GM19372 (cell line): Measurements from ENCODE around the gene LYSMD3.

Experiments used
- ATAC-seq: cut with Tn5 transposase; IDR thresholded peaks from one replicate; pipeline ENCODE4 v1.9.1; 2021; ENCODE audit warnings: mild to moderate bottlenecking, low read depth, moderate library complexity; ENCODE audit not compliant: unreplicated experiment

LYSMD3 gene

DNA sequence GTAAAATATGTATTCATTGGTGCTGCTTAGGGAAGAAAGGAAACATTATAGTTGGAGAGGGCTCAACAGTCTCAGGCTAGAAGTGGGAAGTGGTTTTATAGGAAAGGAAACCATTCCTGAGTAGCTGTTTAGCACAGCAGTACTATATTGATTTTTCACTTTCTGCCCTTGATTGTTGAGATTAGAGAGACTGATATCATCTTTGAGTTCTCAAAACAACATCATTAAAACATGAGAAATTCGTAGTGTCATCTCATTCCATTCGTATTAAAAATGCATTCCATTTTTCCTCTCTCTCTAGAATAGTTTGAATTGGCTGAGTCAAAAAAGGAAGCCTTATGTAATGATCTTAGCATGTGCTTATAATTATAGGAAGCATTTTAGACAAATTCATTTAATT lies 40.6 kb downstream of the LYSMD3 start:
- ATAC-seq = no peak

DNA sequence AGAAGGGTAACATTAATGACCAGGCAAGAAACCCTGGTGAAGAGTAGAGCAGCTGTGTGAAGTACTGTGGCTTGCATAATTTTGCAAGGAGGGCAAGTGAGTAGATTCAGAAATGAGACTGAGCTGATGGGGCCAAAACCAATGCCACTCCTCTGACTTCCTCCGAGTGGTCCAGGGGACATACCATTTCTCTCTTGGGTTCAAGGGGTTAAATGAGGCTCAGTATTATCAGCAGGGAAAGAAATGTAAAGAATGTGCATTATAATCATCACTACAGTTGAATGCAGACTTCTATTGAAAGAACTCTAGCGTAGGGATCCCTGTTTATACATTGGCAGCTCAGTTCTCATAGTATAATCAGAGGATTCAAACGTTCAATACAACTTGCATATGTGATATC lies 44.8 kb downstream of the LYSMD3 start:
- ATAC-seq = no peak

DNA sequence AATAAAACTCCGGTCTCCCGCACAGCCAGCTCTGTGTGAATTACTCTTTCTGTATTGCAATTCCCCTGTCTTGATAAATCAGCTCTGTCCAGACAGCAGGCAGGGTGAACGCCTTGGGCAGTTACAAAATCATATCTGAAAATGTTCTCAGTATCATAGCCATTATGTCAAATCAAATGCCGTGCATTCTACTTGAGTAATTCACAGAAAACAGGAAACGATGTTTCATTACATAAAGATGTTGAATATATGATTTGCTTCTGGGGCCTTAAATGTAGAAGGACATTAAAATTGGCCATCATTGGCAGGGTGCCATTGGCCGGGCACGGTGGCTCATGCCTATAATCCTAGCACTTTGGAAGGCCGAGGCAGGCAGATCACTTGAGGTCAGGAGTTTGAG lies 46.2 kb downstream of the LYSMD3 start:
- ATAC-seq = no peak

DNA sequence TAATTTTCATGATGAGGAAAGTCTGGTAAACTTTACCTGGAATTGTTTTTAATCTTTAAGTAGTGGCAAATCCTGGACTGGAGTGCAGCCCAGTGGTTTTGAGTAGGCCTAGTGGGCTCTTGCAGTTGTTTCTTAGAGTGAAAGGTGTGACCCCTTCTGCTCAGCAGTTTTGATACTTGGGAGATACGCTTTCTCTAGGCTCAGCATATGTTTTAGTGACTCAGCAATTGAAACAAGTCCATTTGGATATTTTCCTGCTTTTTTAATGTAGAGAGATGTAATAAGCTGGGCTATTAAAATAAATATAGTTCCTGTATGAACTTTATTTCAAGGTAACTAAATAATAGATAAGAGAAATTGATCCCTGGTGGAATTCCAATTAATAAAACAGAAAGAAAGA lies 48.7 kb downstream of the LYSMD3 start:
- no peak for ATAC-seq

DNA sequence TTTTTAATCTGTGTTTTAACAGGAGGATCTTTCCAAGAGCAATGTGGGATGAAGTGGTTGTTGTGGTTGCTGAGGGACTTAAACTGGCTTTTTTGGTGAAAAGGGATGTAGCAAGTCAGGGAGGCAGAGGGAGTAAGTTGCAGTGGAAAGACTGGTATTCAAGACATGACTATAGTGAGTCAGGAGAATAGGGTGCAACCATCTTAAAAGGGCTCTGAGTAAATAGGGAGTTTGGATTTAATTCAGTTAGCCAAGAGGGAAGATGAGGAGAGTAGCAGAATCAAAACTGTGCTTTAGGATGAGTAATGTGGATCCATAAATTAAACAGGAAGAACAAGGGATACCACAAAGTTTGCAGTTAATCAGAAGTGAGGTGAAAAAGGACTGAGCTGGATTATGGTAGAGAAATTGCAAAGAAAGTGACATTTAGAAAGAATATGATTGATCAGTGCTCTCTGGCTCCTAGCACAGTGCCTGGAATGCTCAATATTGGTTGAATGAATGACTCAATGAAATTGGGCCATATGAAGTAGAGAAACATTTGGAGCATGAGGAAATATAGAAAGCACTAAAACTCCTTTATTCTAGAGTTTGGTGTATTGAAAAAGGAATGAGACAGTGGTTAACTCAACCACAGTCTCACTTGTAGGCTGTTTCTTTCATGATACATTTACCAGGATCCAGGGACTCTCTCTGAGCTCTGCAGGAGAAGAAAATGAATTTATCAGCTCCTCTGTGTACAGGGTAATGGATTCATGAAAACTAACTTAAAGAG lies 49.6 kb downstream of the LYSMD3 start:
- ATAC-seq = no peak

DNA sequence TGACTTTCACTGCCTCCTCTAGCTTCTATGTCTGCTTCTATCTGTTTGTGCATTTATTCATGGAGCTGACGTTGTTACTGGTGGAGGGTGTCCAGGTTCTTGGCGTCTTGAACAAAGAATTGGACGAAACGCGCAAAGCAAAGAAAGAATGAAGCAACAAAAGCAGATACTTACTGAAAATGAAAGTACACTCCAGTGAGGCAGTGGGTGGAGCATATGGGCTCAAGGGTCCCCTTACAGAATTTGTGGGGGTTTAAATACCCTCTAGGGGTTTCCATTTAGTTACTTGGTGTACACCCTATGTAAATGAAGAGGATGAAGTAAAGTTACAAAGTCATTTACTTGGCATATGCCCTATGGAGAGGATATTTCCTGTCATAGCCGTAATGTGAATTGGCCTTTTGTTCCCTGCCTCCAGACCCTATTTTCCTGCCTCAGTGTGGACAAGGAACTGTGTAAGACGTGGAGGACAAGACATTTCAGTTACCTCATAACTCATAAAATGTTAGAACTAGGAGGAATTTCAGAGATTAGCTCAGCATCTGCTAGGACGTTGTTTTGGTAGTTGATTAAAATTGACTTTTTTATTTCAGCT lies 51.7 kb downstream of the LYSMD3 start:
- no peak for ATAC-seq

DNA sequence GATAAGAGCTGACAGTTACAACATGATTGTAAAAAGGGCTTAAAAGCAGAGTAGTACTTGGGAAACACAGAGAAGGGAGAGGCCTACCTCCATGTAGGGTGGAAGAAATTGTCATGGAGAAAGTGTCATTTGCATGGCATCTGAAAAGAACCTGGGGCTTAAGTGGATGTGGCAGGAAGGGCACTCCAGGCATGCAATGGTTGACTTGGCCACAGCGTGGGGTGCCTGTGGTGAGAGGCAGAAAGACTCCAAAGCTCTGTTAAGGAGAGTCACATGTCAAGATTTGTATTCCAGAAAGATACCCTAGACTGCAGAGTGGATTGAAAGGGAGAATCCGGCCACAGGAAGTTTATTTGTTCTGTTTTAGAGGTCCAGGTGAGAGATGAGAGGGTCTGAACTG lies 52.3 kb downstream of the LYSMD3 start:
- no peak for ATAC-seq

DNA sequence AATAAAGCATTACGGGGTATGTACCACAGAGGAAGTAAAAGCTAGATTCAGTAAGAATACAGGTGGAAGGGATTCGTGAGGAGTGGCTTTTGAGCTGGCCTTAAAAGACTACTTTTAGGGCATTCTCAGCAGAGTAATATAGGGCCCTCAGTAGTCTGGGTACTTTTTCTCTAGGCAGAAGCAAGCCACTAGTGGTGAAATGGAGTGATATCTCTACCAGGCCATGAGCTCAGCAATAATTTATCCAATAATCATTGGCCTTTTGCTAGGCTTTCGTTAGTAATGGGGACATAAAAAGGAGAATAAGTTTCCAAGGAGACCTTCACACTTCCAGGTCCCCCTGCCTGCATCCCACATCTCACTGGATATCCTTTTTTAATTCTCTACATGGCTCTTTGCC lies 53.0 kb downstream of the LYSMD3 start:
- ATAC-seq = no peak

DNA sequence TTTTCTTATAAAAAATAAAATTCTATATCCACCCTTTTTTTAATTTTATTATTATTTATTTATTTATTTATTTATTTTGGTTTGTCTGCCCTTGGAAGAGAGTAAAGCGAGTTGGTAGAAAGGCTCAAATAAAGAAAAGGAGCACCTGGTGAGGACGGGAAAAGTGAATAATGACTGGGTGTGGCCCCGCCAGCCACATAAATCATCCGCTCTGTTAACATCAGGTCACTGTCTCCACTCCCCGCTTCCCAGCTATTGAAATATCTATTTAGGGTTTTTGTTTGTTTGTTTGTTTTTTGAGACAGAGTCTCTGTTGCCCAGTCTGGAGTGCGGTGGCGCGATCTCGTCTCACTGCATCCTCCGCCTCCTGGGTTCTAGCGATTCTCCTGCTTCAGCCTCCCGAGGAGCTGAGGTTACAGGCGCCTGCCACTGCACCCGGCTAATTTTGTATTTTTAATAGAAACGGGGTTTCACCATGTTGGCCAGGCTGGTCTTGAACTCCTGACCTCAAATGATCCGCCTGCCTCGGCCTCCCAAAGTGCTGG lies 53.9 kb downstream of the LYSMD3 start:
- no peak for ATAC-seq

DNA sequence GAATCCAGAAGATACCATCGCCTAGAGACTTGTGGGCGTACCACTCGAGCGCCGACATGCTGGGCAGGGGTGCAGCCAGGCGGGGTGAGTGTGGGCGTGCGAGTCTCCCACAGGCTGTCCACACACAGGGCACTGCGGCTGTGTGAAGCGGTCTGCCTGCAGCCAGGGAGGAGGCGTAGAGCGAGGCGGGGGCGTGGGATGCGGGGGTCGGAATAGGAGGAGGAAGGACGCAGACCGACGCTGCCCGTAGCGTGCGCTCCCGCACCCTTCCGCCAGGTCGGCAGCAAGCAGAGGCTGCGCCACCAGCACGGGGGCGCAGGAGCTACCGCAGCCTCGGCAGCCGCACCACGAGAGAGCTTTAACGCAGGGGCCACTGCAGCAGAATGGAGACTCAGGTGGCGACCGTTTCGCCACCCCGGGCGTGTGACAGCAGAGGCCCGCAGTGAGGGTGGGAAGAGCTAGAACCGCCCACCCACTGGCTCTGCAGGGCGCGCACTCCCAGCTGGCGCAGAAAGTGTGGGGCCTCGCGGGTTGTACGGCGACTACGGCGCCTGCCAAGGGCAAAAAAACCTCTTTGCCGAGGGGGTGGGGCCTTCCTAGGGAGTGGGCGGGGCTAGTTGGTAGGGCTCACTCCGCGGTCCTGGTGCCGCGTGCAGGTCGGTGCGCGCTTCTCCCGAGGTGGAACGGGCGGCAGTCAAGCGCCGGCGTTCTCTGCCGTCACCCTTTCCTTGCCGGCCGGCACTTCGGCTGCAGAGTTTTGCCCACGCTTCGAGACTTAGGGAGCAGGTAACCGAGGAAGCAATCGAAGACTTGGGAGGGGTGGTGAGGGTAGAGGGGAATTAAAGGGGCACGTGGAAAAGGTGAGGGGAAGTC lies 54.9 kb downstream of the LYSMD3 start, which contains the start of the genes MBLAC2 and POLR3G:
TSS of gene MBLAC2 (minus strand) at position 537 of the 873 bp plus-strand sequence. CDS start at position 58, 479 bp downstream.
TSS of gene POLR3G (plus strand) at position 630 of the 873 bp plus-strand sequence. CDS start 10,704 bp downstream, outside the sequence.
- ATAC-seq = peak; percentile 77

DNA sequence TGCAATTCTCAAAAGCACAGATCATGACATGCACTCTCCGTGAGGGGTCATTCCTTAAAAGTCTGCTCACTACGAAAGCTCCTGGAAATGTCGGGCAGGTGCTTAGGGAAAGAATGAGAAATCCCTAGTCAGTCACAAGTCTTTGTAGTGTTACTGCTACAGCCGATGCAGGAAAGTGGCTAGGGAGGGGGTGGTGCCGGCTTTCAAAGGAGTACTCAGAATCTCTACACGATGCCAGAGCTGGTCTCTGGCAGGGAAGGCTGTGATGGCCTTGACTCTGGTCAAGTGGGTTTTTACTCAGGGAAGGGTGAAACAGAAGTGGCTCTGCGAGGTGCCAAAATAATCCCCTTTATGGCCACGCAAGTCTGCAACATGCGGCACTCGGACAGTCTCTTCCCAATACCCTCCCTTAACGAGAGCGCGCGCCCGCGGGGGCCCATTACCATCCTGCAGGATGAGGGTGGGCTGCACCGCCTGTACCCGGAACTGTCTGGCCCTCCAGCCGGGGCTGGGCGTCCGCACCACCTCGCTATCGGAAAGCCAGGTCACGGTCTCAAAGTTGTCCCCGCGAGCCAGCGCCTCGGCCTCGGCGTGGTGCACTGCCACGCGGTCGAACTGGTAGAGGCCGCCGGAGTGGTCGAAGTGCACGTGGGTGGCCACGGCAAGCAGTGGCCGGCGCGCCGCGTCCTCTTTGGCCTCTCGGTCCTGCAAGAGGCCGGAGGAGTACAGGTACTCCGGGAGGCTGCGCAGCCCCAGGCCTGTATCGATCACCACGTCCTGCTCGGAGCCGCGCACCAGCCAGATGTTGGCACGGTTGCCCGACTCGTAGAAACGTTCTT lies 55.8 kb downstream of the LYSMD3 start:
- ATAC-seq = peak; percentile 21

DNA sequence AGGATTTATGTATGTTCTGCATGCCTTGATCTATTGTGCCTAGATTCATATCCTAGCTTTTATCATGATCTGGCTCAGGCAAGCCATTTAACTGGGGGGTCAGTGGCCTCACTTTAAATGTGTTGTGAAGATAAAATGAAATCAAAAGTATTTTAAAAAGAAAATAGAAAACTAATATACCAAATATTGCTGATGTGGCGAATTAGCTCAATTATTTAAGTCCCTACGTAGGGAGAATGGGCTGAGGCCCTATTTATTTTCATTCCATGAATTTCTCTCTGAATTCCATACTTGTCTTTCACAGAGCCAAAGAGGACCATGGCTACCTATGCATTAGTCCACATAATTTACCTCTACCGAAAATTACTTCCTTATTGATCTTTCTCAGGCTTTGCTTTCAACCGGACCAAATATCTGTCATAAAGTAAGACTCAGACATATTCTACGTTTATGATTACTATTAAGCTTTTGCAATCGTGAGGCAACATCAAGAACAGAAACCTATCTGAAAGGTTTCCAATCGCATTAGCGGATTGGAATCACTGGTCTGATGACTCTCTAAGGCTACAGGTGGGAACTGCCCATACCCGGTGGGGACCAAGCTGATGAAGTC lies 56.5 kb downstream of the LYSMD3 start:
- peak; percentile 9 for ATAC-seq
